GM23338 (cell line): ENCODE measurements around the gene CDH15. TPM values are rescaled to one million over a fixed set of nuclear protein-coding genes. Genes with fewer than 3 reads are reported as not detected.

ENCODE experiments used
- ATAC-seq: fragments of 200-7000 bp; cut with Tn5 transposase; 3 replicates; pipeline ENCODE4 v1.9.1; 2020
- DNase-seq: peaks from one replicate; pipeline ENCODE4 v3.0.0-alpha.2; 2015; ENCODE audit warnings: low spot score
- H2AFZ ChIP-seq: fragments of 200-600 bp; sonication (generic); 2 replicates; pipeline ENCODE4 v1.8.0; 2016; ENCODE audit warnings: antibody characterized with exemption, mild to moderate bottlenecking, moderate library complexity
- H3F3A ChIP-seq: fragments of 200-600 bp; sonication (generic); replicated peaks from 2 replicates; pipeline ENCODE4 v1.8.0; 2017; ENCODE audit warnings: antibody characterized with exemption, mixed run types, low read depth
- H3K27ac ChIP-seq: fragments of 200-600 bp; sonication (generic); 2 replicates; pipeline ENCODE4 v1.6.1; 2016; ENCODE audit warnings: low read depth
- H3K27me3 ChIP-seq: fragments of 200-600 bp; sonication (generic); 2 replicates; pipeline ENCODE4 v1.8.0; 2016; ENCODE audit warnings: mild to moderate bottlenecking, mixed run types, moderate library complexity; ENCODE audit not compliant: insufficient read depth
- H3K36me3 ChIP-seq: fragments of 200-600 bp; sonication (generic); 2 replicates; pipeline ENCODE4 v1.8.0; 2016; ENCODE audit warnings: mild to moderate bottlenecking; ENCODE audit not compliant: insufficient read depth
- H3K4me1 ChIP-seq: fragments of 200-600 bp; sonication (generic); 2 replicates; pipeline ENCODE4 v1.8.0; 2016; ENCODE audit warnings: mild to moderate bottlenecking, moderate library complexity; ENCODE audit not compliant: insufficient read depth
- H3K4me2 ChIP-seq: fragments of 200-600 bp; sonication (generic); 2 replicates; pipeline ENCODE4 v1.7.1; 2017; ENCODE audit warnings: mixed run types
- H3K4me3 ChIP-seq: fragments of 200-600 bp; sonication (generic); 2 replicates; pipeline ENCODE4 v1.6.1; 2016; ENCODE audit warnings: mixed run types
- H3K79me2 ChIP-seq: fragments of 200-600 bp; sonication (generic); replicated peaks from 2 replicates; pipeline ENCODE4 v1.8.0; 2017; ENCODE audit warnings: mild to moderate bottlenecking; ENCODE audit not compliant: insufficient read depth
- H3K9me2 ChIP-seq: fragments of 200-600 bp; sonication (generic); 2 replicates; pipeline ENCODE4 v1.8.0; 2017; ENCODE audit not compliant: insufficient read depth
- H4K20me1 ChIP-seq: fragments of 200-600 bp; sonication (generic); replicated peaks from 2 replicates; pipeline ENCODE4 v1.8.0; 2017; ENCODE audit warnings: mild to moderate bottlenecking; ENCODE audit not compliant: insufficient read depth
- H3K27ac Mint-ChIP-seq: 2 replicates; pipeline ENCODE4 v1.8.0; 2020; ENCODE audit warnings: inconsistent platforms, mild to moderate bottlenecking, moderate library complexity, mixed read lengths
- H3K27me3 Mint-ChIP-seq: 3 replicates; pipeline ENCODE4 v1.8.0; 2022; ENCODE audit warnings: low read depth, mild to moderate bottlenecking, moderate library complexity, mixed read lengths, inconsistent platforms; ENCODE audit not compliant: insufficient read depth, poor library complexity
- H3K36me3 Mint-ChIP-seq: 3 replicates; pipeline ENCODE4 v1.8.0; 2021; ENCODE audit warnings: low read depth, mild to moderate bottlenecking, inconsistent platforms, moderate library complexity, mixed read lengths
- H3K4me1 Mint-ChIP-seq: 3 replicates; pipeline ENCODE4 v1.8.0; 2020; ENCODE audit warnings: mild to moderate bottlenecking, inconsistent platforms, mixed read lengths
- H3K4me3 Mint-ChIP-seq: 3 replicates; pipeline ENCODE4 v1.8.0; 2021; ENCODE audit warnings: moderate library complexity, mild to moderate bottlenecking, inconsistent platforms, mixed read lengths
- H3K9me3 Mint-ChIP-seq: 3 replicates; pipeline ENCODE4 v1.8.0; 2020; ENCODE audit warnings: moderate library complexity, mild to moderate bottlenecking, inconsistent platforms, mixed read lengths
- ETS1 ChIP-seq: IDR thresholded peaks from 2 replicates; pipeline ENCODE4 v1.6.1; 2016; ENCODE audit warnings: antibody characterized with exemption
- EZH2 ChIP-seq: fragments of 200-600 bp; sonication (generic); IDR thresholded peaks from one replicate; pipeline ENCODE4 v1.8.0; 2017; ENCODE audit warnings: antibody characterized with exemption, mild to moderate bottlenecking, low read depth; ENCODE audit not compliant: unreplicated experiment
- EZH2phosphoT487 ChIP-seq: fragments of 200-600 bp; sonication (generic); IDR thresholded peaks from one replicate; pipeline ENCODE4 v1.8.1; 2018; ENCODE audit warnings: antibody characterized with exemption; ENCODE audit not compliant: unreplicated experiment
- JUNB ChIP-seq: IDR thresholded peaks from one replicate; pipeline ENCODE4 v1.6.1; 2016; ENCODE audit warnings: antibody characterized with exemption; ENCODE audit not compliant: unreplicated experiment
- NANOG ChIP-seq: IDR thresholded peaks from 2 replicates; pipeline ENCODE4 v1.6.1; 2016; ENCODE audit warnings: antibody characterized with exemption, borderline replicate concordance
- POLR2AphosphoS5 ChIP-seq: IDR thresholded peaks from 2 replicates; pipeline ENCODE4 v1.6.1; 2016; ENCODE audit warnings: antibody characterized with exemption, low read depth
- STAT1 ChIP-seq: IDR thresholded peaks from one replicate; pipeline ENCODE4 v1.6.1; 2016; ENCODE audit warnings: antibody characterized with exemption; ENCODE audit not compliant: unreplicated experiment
- ZNF114 ChIP-seq: fragments of 250-450 bp; sonication (Bioruptor Pico); IDR thresholded peaks from 2 replicates; pipeline ENCODE4 v1.5.0; 2020; ENCODE audit warnings: mild to moderate bottlenecking, moderate library complexity
- ZNF462 ChIP-seq: fragments of 250-450 bp; sonication (Bioruptor Pico); IDR thresholded peaks from 2 replicates; pipeline ENCODE4 v1.5.0; 2020; ENCODE audit warnings: mild to moderate bottlenecking, moderate library complexity
- polyA plus RNA-seq: library from polyadenylated mRNA; unstranded; fragments of >200 nt; fragmentation: Nextera tagmentation; extraction: Ambion mirVana; gene quantifications from 2 replicates; pipeline ENCODE4 v1.2.1, GENCODE V29; 2016
- total RNA-seq: library from RNA; depleted of rRNA; stranded (reverse); fragments of >200 nt; shearing (Covaris generic); gene quantifications from 2 replicates; pipeline ENCODE4 v1.2.3, GENCODE V29; 2014
- TF ChIP-seq, protein P1 (sequence below), 2 experiments: fragments of 200-600 bp in 1 of 2; sonication (generic) in 1 of 2; conservative IDR thresholded peaks; 2 replicates each; pipeline versions ENCODE4 v1.5.1 to v1.6.1; 2016 to 2017; ENCODE audit warnings: antibody characterized with exemption in 2 of 2, low read depth in 2 of 2, mild to moderate bottlenecking in 2 of 2, moderate library complexity in 1 of 2

Gene CDH15
- total and polyA plus RNA-seq, 2 experiments from 2014 or later, result 0.61 to 1.0 TPM

DNA sequence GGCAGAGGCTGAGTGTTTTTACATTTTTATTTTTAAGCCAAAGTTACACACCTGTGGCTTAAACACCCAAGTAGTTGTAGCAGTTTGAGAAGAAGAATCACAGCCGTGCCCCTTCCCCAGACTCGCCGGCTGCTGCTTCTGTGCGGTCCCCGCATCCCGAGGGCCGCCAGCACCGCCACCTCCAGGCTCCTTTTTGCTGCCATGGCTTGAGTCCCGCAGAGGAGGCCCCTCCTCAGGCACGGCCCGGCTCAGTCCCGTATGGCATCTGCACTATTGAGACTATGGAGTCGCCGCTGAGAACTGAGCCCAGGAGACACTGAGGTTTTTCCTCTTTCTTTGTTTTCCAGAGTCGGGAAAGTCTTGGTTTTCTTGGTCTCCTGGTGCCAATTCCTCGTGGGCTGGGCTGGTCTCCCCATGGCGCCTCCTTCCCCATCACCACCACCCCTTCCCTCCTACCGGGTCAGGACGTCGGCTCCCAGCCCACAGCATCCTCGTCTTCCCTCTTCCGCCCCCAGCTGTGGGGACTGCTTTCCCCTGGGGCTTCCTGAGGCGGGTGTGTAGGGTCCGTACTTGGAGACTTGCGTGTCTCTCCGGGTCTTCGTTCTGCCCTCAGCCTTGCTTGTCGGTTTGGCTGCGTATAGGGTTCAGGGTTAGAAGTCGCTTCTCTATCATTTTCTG is 32.6 kb upstream of the CDH15 start (continued):
- TF ChIP-seq, protein P1, sequence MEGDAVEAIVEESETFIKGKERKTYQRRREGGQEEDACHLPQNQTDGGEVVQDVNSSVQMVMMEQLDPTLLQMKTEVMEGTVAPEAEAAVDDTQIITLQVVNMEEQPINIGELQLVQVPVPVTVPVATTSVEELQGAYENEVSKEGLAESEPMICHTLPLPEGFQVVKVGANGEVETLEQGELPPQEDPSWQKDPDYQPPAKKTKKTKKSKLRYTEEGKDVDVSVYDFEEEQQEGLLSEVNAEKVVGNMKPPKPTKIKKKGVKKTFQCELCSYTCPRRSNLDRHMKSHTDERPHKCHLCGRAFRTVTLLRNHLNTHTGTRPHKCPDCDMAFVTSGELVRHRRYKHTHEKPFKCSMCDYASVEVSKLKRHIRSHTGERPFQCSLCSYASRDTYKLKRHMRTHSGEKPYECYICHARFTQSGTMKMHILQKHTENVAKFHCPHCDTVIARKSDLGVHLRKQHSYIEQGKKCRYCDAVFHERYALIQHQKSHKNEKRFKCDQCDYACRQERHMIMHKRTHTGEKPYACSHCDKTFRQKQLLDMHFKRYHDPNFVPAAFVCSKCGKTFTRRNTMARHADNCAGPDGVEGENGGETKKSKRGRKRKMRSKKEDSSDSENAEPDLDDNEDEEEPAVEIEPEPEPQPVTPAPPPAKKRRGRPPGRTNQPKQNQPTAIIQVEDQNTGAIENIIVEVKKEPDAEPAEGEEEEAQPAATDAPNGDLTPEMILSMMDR (conservative IDR thresholded peaks at IDR 0.05; ENCODE audit: low read depth in 2 of 2), result no peak
- TF ChIP-seq ZNF114 (CRISPR knock-in tag), result no peak
- TF ChIP-seq ZNF462 (CRISPR knock-in tag), result no peak
- TF ChIP-seq POLR2AphosphoS5, result no peak

- H3K4me3 ChIP-seq, result no peak overlapping the region
- no peaks in the 10 kb centered on the region for H4K20me1 ChIP-seq
- DNase-seq (no peak), ATAC-seq (no peak)
- H2AFZ ChIP-seq, result no peak overlapping the region
- H3K27ac Mint-ChIP-seq, result no peak overlapping the region
- no peak overlapping the region for H3K27ac ChIP-seq
- peaks cover 8% of the 10 kb centered on the region for H3K36me3 Mint-ChIP-seq
- H3K27me3 ChIP-seq, result no peaks in the 10 kb centered on the region
- H3K9me3 Mint-ChIP-seq, result no peaks in the 10 kb centered on the region
- no peaks in the 10 kb centered on the region for H3F3A ChIP-seq
- H3K79me2 ChIP-seq, result no peaks in the 10 kb centered on the region
- no peak overlapping the region for H3K4me2 ChIP-seq
- no peaks in the 10 kb centered on the region for H3K9me2 ChIP-seq
- H3K4me1 ChIP-seq, result no peaks in the 10 kb centered on the region
- H3K27me3 Mint-ChIP-seq, result peaks cover 4% of the 10 kb centered on the region
- H3K4me3 Mint-ChIP-seq, result no peak overlapping the region
- H3K4me1 Mint-ChIP-seq, result no peaks in the 10 kb centered on the region; the same call in 2 of the 3 replicates
- no peaks in the 10 kb centered on the region for H3K36me3 ChIP-seq
- TF ChIP-seq ETS1, result no peak
- TF ChIP-seq STAT1, result no peak
- no peak for TF ChIP-seq JUNB
- no peak for TF ChIP-seq NANOG
- no peak for TF ChIP-seq ZNF114 (CRISPR knock-in tag)
- no peak for TF ChIP-seq EZH2phosphoT487
- TF ChIP-seq, protein P1 (conservative IDR thresholded peaks at IDR 0.05; ENCODE audit: low read depth in 2 of 2), result no peak
- TF ChIP-seq EZH2, result no peak
These were observed 31.6 kb upstream of the CDH15 start for GRCh38 chr16:89139907-89140361.
